KMS-11 (cell line): ENCODE measurements around the gene CCDC134.

Experiments used
- H2AFZ ChIP-seq: fragments of 200-600 bp; sonication (generic); 2 replicates; pipeline ENCODE4 v1.6.1; 2016; ENCODE audit warnings: antibody characterized with exemption, mixed run types, low read depth
- H3K27ac ChIP-seq: fragments of 200-600 bp; sonication (generic); 2 replicates; pipeline ENCODE4 v1.6.1; 2016; ENCODE audit warnings: mild to moderate bottlenecking, mixed run types
- H3K27me3 ChIP-seq: fragments of 200-600 bp; sonication (generic); 2 replicates; pipeline ENCODE4 v1.6.1; 2017; ENCODE audit warnings: mild to moderate bottlenecking, low read depth, mixed run types, moderate library complexity; ENCODE audit not compliant: insufficient read depth
- H3K36me3 ChIP-seq: fragments of 200-600 bp; sonication (generic); 2 replicates; pipeline ENCODE4 v1.6.1; 2017; ENCODE audit warnings: mild to moderate bottlenecking, mixed run types; ENCODE audit not compliant: insufficient read depth
- H3K4me1 ChIP-seq: fragments of 200-600 bp; sonication (generic); 2 replicates; pipeline ENCODE4 v1.6.1; 2016; ENCODE audit warnings: mild to moderate bottlenecking, low read depth, mixed run types; ENCODE audit not compliant: poor library complexity, severe bottlenecking
- H3K4me2 ChIP-seq: fragments of 200-600 bp; sonication (generic); 2 replicates; pipeline ENCODE4 v1.7.0; 2016; ENCODE audit warnings: mild to moderate bottlenecking, mixed run types
- H3K4me3 ChIP-seq: fragments of 200-600 bp; sonication (generic); IDR thresholded peaks from 2 replicates; pipeline ENCODE4 v1.6.1; 2017; ENCODE audit warnings: low read depth, low read length, mixed read lengths; ENCODE audit not compliant: insufficient read depth
- H3K79me2 ChIP-seq: fragments of 200-600 bp; sonication (generic); 2 replicates; pipeline ENCODE4 v1.6.1; 2016; ENCODE audit warnings: low read depth, mixed run types; ENCODE audit not compliant: insufficient read depth
- H3K9ac ChIP-seq: fragments of 200-600 bp; sonication (generic); 2 replicates; pipeline ENCODE4 v1.6.1; 2016; ENCODE audit warnings: mild to moderate bottlenecking, mixed run types
- H4K20me1 ChIP-seq: fragments of 200-600 bp; sonication (generic); 2 replicates; pipeline ENCODE4 v1.6.1; 2016; ENCODE audit warnings: mild to moderate bottlenecking, mixed run types; ENCODE audit not compliant: insufficient read depth
- TF ChIP-seq, protein P1 (sequence below): fragments of 200-600 bp; sonication (generic); conservative IDR thresholded peaks from 2 replicates; pipeline ENCODE4 v1.6.1; 2017; ENCODE audit warnings: low read depth, mild to moderate bottlenecking, antibody characterized with exemption, low read length, moderate library complexity, mixed read lengths

Gene CCDC134

GRCh38 chr22:41810022-41810421 lies 9.5 kb downstream of the CCDC134 start:
- H3K9ac ChIP-seq: no peak overlapping the region
- no peak overlapping the region for H2AFZ ChIP-seq
- H3K4me3 ChIP-seq: no peak overlapping the region
- no peak overlapping the region for H3K4me2 ChIP-seq
- TF ChIP-seq, protein P1, sequence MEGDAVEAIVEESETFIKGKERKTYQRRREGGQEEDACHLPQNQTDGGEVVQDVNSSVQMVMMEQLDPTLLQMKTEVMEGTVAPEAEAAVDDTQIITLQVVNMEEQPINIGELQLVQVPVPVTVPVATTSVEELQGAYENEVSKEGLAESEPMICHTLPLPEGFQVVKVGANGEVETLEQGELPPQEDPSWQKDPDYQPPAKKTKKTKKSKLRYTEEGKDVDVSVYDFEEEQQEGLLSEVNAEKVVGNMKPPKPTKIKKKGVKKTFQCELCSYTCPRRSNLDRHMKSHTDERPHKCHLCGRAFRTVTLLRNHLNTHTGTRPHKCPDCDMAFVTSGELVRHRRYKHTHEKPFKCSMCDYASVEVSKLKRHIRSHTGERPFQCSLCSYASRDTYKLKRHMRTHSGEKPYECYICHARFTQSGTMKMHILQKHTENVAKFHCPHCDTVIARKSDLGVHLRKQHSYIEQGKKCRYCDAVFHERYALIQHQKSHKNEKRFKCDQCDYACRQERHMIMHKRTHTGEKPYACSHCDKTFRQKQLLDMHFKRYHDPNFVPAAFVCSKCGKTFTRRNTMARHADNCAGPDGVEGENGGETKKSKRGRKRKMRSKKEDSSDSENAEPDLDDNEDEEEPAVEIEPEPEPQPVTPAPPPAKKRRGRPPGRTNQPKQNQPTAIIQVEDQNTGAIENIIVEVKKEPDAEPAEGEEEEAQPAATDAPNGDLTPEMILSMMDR: no peak
- H4K20me1 ChIP-seq: no peaks in the 10 kb centered on the region
- no peaks in the 10 kb centered on the region for H3K4me1 ChIP-seq
- no peaks in the 10 kb centered on the region for H3K36me3 ChIP-seq
- H3K27me3 ChIP-seq: no peaks in the 10 kb centered on the region
- H3K79me2 ChIP-seq: peaks cover 7% of the 10 kb centered on the region; the same call in 1 of the 2 replicates
- H3K27ac ChIP-seq: no peak overlapping the region

DNA sequence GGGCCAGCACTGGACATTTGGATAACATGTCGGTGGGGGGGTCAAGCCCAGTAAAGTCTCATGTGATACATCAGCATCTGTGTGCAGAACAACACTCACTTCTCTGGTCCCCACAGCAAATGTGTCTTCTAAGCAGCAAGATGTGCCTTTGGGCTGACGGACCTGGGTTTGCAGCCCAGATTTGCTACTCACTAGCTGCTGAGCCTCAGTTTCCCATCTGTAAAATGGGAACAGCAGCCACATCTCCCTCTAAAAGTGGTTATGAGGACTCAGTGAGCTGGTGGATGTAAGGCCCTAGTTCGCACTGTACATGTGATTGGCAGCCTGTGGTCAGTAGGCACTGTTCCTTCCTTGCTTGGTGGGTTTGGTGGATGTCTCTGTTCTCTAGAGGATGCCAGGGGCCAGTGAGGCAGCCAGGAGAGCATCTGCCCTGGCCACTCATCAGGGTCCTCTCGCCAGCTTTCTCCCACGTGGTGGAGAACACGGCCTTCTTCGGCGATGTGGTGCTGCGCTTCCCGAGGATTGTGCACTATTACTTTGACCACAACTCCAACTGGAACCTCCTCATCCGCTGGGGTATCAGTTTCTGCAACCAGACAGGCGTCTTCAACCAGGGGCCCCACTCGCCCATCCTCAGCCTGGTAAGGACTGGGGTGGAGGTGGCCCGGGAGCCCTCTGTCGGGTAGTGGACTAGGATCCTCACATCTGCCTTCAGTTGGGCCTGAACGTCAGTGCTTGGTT lies 12.5 kb downstream of the CCDC134 start:
- no peak overlapping the region for H3K9ac ChIP-seq
- H3K27ac ChIP-seq: no peak overlapping the region
- H3K27me3 ChIP-seq: no peaks in the 10 kb centered on the region
- no peaks in the 10 kb centered on the region for H3K79me2 ChIP-seq
- no peaks in the 10 kb centered on the region for H3K4me1 ChIP-seq
- TF ChIP-seq, protein P1: no peak
- no peaks in the 10 kb centered on the region for H4K20me1 ChIP-seq
- no peak overlapping the region for H3K4me2 ChIP-seq
- no peak overlapping the region for H3K4me3 ChIP-seq
- no peak overlapping the region for H2AFZ ChIP-seq
- no peaks in the 10 kb centered on the region for H3K36me3 ChIP-seq

DNA sequence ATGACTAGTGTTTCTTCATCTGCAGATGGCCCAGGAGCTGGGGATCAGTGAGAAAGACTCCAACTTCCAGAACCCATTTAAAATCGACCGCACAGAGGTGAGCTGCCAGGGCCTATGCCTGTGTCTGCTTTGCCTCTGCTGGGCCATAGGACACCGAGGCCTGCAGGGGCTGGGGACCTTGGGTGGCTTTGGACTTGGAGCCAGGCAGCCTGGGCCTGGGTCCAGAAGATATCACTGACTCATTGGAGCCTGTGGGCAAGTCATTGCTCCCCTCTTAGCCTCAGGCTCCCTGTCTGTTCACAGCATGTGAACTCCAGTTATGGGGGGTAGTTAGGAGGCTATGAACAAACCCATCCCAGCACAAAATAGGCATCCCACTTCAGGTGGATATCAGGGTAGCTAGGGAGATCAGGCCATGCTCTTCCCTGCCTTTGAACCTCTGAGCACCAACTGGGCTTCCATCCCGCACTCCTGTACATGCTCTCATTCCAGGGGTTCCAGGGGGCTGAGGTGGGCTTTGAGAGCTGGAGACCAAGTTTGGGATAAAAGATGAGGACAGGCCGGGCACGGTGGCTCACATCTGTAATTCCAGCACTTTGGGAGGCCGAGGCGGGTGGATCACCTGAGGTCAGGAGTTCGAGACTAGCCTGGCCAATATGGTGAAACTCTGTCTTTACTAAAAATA lies 13.4 kb downstream of the CCDC134 start:
- H3K4me2 ChIP-seq: no peak overlapping the region
- H2AFZ ChIP-seq: no peak overlapping the region
- TF ChIP-seq, protein P1: no peak
- no peak overlapping the region for H3K4me3 ChIP-seq
- no peaks in the 10 kb centered on the region for H4K20me1 ChIP-seq
- H3K4me1 ChIP-seq: no peaks in the 10 kb centered on the region
- H3K27ac ChIP-seq: no peak overlapping the region
- H3K79me2 ChIP-seq: no peaks in the 10 kb centered on the region
- no peak overlapping the region for H3K9ac ChIP-seq
- no peaks in the 10 kb centered on the region for H3K36me3 ChIP-seq
- no peaks in the 10 kb centered on the region for H3K27me3 ChIP-seq

GRCh38 chr22:41815716-41816115 lies 15.2 kb downstream of the CCDC134 start:
- no peak overlapping the region for H3K27ac ChIP-seq
- H3K79me2 ChIP-seq: no peaks in the 10 kb centered on the region
- H3K36me3 ChIP-seq: no peaks in the 10 kb centered on the region

More at GRCh38 chr22:41815716-41816115, 15.2 kb downstream of the CCDC134 start:
- H3K4me1 ChIP-seq: no peaks in the 10 kb centered on the region
- H4K20me1 ChIP-seq: no peaks in the 10 kb centered on the region
- no peak overlapping the region for H3K4me3 ChIP-seq
- H3K27me3 ChIP-seq: no peaks in the 10 kb centered on the region
- no peak overlapping the region for H3K4me2 ChIP-seq
- TF ChIP-seq, protein P1: no peak
- H2AFZ ChIP-seq: no peak overlapping the region
- H3K9ac ChIP-seq: no peak overlapping the region
